Prostate gland (tissue), 2 donors: ENCODE data around the gene MRPL34. TPM values are rescaled to one million over a fixed set of nuclear protein-coding genes. Genes with fewer than 3 reads are reported as not detected.

Experiments
- DNase-seq: peaks from one replicate; pipeline ENCODE4 v3.0.0-alpha.2; 2019; ENCODE audit warnings: low spot score
- H3K27ac ChIP-seq, 2 donors: fragments of 200-600 bp; sonication (generic); 2 replicates each; pipeline ENCODE4 v1.5.1; 2017 to 2019
- H3K27me3 ChIP-seq: fragments of 200-600 bp; sonication (generic); replicated peaks from 2 replicates; pipeline ENCODE4 v1.5.1; 2019; ENCODE audit not compliant: insufficient read depth
- H3K36me3 ChIP-seq, 2 donors: fragments of 200-600 bp; sonication (generic); 1 replicate in 1 of 2; 2 replicates in 1 of 2; pipeline versions ENCODE4 v1.5.1 to v1.8.1; 2017 to 2019
- H3K4me1 ChIP-seq: fragments of 200-600 bp; sonication (generic); replicated peaks from 2 replicates; pipeline ENCODE4 v1.5.1; 2019
- H3K4me3 ChIP-seq, 2 donors: fragments of 200-600 bp; sonication (generic); 2 replicates each; pipeline ENCODE4 v1.5.1; 2017 to 2019
- H3K9me3 ChIP-seq: fragments of 200-600 bp; sonication (generic); 2 replicates; pipeline ENCODE4 v1.5.1; 2017
- CTCF ChIP-seq, 4 experiments: fragments of 200-600 bp in 2 of 4; fragments of 450-650 bp in 2 of 4; sonication (generic) in 2 of 4; IDR thresholded peaks; 1 replicate in 3 of 4; 2 replicates in 1 of 4; pipeline ENCODE4 v1.5.1; 2016 to 2019; ENCODE audit warnings: antibody characterized with exemption in 4 of 4, mild to moderate bottlenecking in 2 of 4, moderate library complexity in 2 of 4
- POLR2A ChIP-seq: fragments of 450-650 bp; IDR thresholded peaks from one replicate; pipeline ENCODE4 v1.6.1; 2016; ENCODE audit warnings: antibody characterized with exemption, mild to moderate bottlenecking
- POLR2AphosphoS5 ChIP-seq: sonication (generic); formaldehyde crosslinking; IDR thresholded peaks from one replicate; pipeline ENCODE4 v1.6.1; 2017; ENCODE audit warnings: antibody characterized with exemption
- WGBS: methylation state at CpG from one replicate; pipeline ENCODE4 v1.1.5; 2018; 5-methylcytosine and 5-hydroxymethylcytosine counted together
- intact Hi-C: fragments of 100-400 bp; cut with DNase I; formaldehyde crosslinking; loops from one replicate; pipeline ENCODE4 v1.14.2; 2022
- total RNA-seq, 2 donors: library from RNA; depleted of rRNA; stranded (reverse); fragments of >200 nt; gene quantifications; one replicate each; pipeline ENCODE4 v1.1.0, GENCODE V29; 2016

MRPL34 gene
- total RNA-seq, 2 donors from 2014 or later = 157 to 169 TPM

- Histone ChIP-seq H3K4me1 (peaks cover 11% of the 10 kb centered on the region), H3K27ac (peak within 1 kb of the TSS; percentile 52 to 69), H3K4me3 (peak within 1 kb of the TSS; percentile 77 to 88), H3K36me3 (no peaks in the 10 kb centered on the region), H3K27me3 (no peaks in the 10 kb centered on the region), H3K9me3 (no peaks in the 10 kb centered on the region)
- TF ChIP-seq POLR2AphosphoS5 (peak; percentile 99), CTCF (IDR thresholded peaks at IDR 0.05) (peak in 1 of 4 experiments; percentile 32), POLR2A (peak; percentile 71)
- DNase-seq = peak; percentile 100
- intact Hi-C loops = no loop called here
- WGBS = under 1% methylated on average over 46 of the region's 46 CpGs
These were observed 3.7 kb downstream of the MRPL34 start, which contains the start of gene DDA1 for GRCh38 chr19:17309198-17309964. Gene DDA1, plus strand, starts transcription at chr19:17309563. Its CDS starts 92 bp downstream, at chr19:17309655.

GRCh38 chr19:17309965-17310461 lies 4.3 kb downstream of the MRPL34 start:
- peaks cover 11% of the 10 kb centered on the region for H3K4me1 ChIP-seq
- DNase-seq = no peak
- H3K9me3 ChIP-seq = no peaks in the 10 kb centered on the region
- no peaks in the 10 kb centered on the region for H3K36me3 ChIP-seq
- peak overlapping the region; percentile 52 to 69 for H3K27ac ChIP-seq
- intact Hi-C loops = no loop called here
- 7% methylated on average over 15 of the region's 23 CpGs for WGBS
- H3K4me3 ChIP-seq = peak overlapping the region; percentile 77 to 88
- no peaks in the 10 kb centered on the region for H3K27me3 ChIP-seq
- TF ChIP-seq POLR2A = no peak
- no peak for TF ChIP-seq CTCF (IDR thresholded peaks at IDR 0.05)
- TF ChIP-seq POLR2AphosphoS5 = no peak

- H3K36me3 ChIP-seq = no peaks in the 10 kb centered on the region
- intact Hi-C loops = no loop called here
- peaks cover 9% of the 10 kb centered on the region for H3K4me1 ChIP-seq
- no peak overlapping the region for H3K4me3 ChIP-seq
- no peak overlapping the region for H3K27ac ChIP-seq
- TF ChIP-seq CTCF (IDR thresholded peaks at IDR 0.05) = no peak
- TF ChIP-seq POLR2A = no peak
- no peak for TF ChIP-seq POLR2AphosphoS5
- DNase-seq = no peak
- no peaks in the 10 kb centered on the region for H3K27me3 ChIP-seq
- H3K9me3 ChIP-seq = no peaks in the 10 kb centered on the region
- 73% methylated on average over 11 of the region's 11 CpGs for WGBS
These were observed 6.0 kb downstream of the MRPL34 start for GRCh38 chr19:17311455-17312188.

GRCh38 chr19:17312189-17313113 lies 6.8 kb downstream of the MRPL34 start:
- Histone ChIP-seq H3K4me1 (peaks cover 8% of the 10 kb centered on the region), H3K36me3 (no peaks in the 10 kb centered on the region), H3K4me3 (no peak overlapping the region), H3K27me3 (no peaks in the 10 kb centered on the region), H3K9me3 (no peaks in the 10 kb centered on the region), H3K27ac (no peak overlapping the region)
- DNase-seq = no peak
- TF ChIP-seq POLR2AphosphoS5 (no peak), POLR2A (no peak), CTCF (IDR thresholded peaks at IDR 0.05) (no peak)
- intact Hi-C loops = no loop called here
- WGBS = 80% methylated on average over 18 of the region's 20 CpGs
